Activated naive CD4-positive, alpha-beta T cell treated with anti-CD3 and anti-CD28 coated beads for 36 hours (primary cell): Measurements from ENCODE around the gene HOXD4. TPM values are rescaled to one million over a fixed set of nuclear protein-coding genes. Genes with fewer than 3 reads are reported as not detected.
A peak's percentile ranks its signal among the peaks of the same experiment; 100 is the strongest.

Experiments
- CTCF ChIA-PET: fragments of 350-600 bp; sonication (Branson Sonifier 250); formaldehyde crosslinking; loops from one replicate; lab custom pipeline; 2021; ENCODE audit warnings: antibody characterized with exemption; lab: Charles Lee
- DNase-seq: peaks from one replicate; pipeline ENCODE4 v3.0.0-alpha.2; 2020
- H3K27ac Mint-ChIP-seq: one replicate; pipeline ENCODE4 v1.8.0; 2021; ENCODE audit warnings: mild to moderate bottlenecking, mixed read lengths
- H3K27me3 Mint-ChIP-seq: one replicate; pipeline ENCODE4 v1.8.0; 2021; ENCODE audit warnings: low read depth, mixed read lengths
- H3K36me3 Mint-ChIP-seq: one replicate; pipeline ENCODE4 v1.8.0; 2021; ENCODE audit warnings: low read depth, mixed read lengths
- H3K4me1 Mint-ChIP-seq: one replicate; pipeline ENCODE4 v1.8.0; 2021; ENCODE audit warnings: low read depth, mixed read lengths
- H3K4me3 Mint-ChIP-seq: one replicate; pipeline ENCODE4 v1.8.0; 2021; ENCODE audit warnings: mild to moderate bottlenecking, moderate library complexity, mixed read lengths
- H3K9me3 Mint-ChIP-seq: one replicate; pipeline ENCODE4 v1.8.0; 2021; ENCODE audit warnings: mixed read lengths
- intact Hi-C: fragments of 100-400 bp; cut with micrococcal nuclease; formaldehyde crosslinking; loops from one replicate; pipeline ENCODE4 v1.15.1; 2023
- total RNA-seq, 2 experiments: library from RNA; stranded (reverse); gene quantifications; one replicate each; pipeline ENCODE4 v1.2.3, GENCODE V29; 2021

HOXD4 gene
- total RNA-seq, 2 experiments from 2014 or later, result not detected

GRCh38 chr2:176115883-176116813 is 35.2 kb upstream of the HOXD4 start, which contains the start of gene HOXD10:
HOXD10 (plus strand) TSS chr2:176116778; CDS start chr2:176116834, 56 bp downstream.
- H3K36me3 Mint-ChIP-seq, result peaks cover 5% of the 10 kb centered on the region
- peaks cover 92% of the 10 kb centered on the region for H3K27me3 Mint-ChIP-seq
- H3K4me3 Mint-ChIP-seq, result no peak within 1 kb of the TSS
- H3K9me3 Mint-ChIP-seq, result peaks cover 3% of the 10 kb centered on the region
- no peak within 1 kb of the TSS for H3K27ac Mint-ChIP-seq
- intact Hi-C loops, result no loop called here
- peaks cover 3% of the 10 kb centered on the region for H3K4me1 Mint-ChIP-seq
- DNase-seq, result no peak
- CTCF ChIA-PET, result interaction anchor here (2.8 kb wide), 1 partner anchor 11 kb away, joined by 9 read pairs; no protein-coding TSS in a partner anchor

DNA sequence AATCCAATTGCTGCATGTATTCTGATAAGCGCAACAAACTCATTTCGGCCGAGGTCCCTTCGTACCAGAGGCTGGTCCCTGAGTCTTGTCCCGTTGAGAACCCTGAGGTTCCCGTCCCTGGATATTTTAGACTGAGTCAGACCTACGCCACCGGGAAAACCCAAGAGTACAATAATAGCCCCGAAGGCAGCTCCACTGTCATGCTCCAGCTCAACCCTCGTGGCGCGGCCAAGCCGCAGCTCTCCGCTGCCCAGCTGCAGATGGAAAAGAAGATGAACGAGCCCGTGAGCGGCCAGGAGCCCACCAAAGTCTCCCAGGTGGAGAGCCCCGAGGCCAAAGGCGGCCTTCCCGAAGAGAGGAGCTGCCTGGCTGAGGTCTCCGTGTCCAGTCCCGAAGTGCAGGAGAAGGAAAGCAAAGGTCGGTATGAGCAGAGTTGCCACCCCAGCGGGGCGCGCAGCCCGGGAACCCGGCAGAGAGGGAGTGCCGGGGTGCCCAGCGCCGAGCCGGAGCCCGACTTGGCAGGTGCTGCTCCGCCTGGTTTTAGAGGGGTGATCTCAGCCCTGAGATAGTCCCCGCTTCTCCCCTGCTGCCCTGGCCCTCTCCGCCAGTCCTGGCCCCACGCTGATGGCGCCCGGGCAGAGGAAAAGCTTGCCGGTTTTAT is 34.1 kb upstream of the HOXD4 start:
- intact Hi-C loops, result no loop called here
- Mint-ChIP-seq H3K36me3 (peaks cover 5% of the 10 kb centered on the region), H3K4me1 (peaks cover 3% of the 10 kb centered on the region), H3K27me3 (peaks cover 85% of the 10 kb centered on the region), H3K27ac (no peak overlapping the region), H3K4me3 (no peak overlapping the region), H3K9me3 (peaks cover 3% of the 10 kb centered on the region)
- CTCF ChIA-PET, result interaction anchor here (1.2 kb wide), 1 partner anchor 9 kb away, joined by 4 read pairs; no protein-coding TSS in a partner anchor
- no peak for DNase-seq

- Mint-ChIP-seq H3K4me1 (peaks cover 4% of the 10 kb centered on the region), H3K27me3 (peaks cover 81% of the 10 kb centered on the region), H3K36me3 (peaks cover 5% of the 10 kb centered on the region), H3K4me3 (no peak overlapping the region), H3K27ac (no peak overlapping the region), H3K9me3 (peaks cover 3% of the 10 kb centered on the region)
- CTCF ChIA-PET, result interaction anchor here (1.2 kb wide), 1 partner anchor 9 kb away, joined by 4 read pairs; no protein-coding TSS in a partner anchor
- DNase-seq, result no peak
- intact Hi-C loops, result no loop called here
Observed at GRCh38 chr2:176117823-176118371, 33.5 kb upstream of the HOXD4 start.

DNA sequence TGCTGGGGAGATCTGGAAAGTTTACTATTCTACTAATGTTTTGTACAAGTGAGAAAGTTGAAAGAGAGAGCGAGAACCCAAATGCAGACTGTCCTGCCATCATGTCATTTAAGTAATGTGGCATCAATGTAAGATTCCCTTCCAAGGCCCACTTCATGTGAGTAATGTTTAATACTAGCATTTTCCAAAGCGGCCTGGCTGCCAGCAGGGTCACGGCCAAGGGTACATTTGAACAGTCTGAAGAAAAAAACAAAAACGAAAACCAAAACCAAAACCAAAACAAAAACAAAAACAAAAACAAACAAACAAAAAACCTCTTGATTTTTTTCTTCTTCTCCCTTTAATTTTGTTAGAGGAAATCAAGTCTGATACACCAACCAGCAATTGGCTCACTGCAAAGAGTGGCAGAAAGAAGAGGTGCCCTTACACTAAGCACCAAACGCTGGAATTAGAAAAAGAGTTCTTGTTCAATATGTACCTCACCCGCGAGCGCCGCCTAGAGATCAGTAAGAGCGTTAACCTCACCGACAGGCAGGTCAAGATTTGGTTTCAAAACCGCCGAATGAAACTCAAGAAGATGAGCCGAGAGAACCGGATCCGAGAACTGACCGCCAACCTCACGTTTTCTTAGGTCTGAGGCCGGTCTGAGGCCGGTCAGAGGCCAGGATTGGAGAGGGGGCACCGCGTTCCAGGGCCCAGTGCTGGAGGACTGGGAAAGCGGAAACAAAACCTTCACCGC is 32.6 kb upstream of the HOXD4 start:
- intact Hi-C loops, result no loop called here
- peak; percentile 45 for DNase-seq
- CTCF ChIA-PET, result no interaction called here

GRCh38 chr2:176120364-176121189 is 30.8 kb upstream of the HOXD4 start:
- intact Hi-C loops, result loop anchor here (2.0 to 5.0 kb wide), 3 partner anchors 14 to 42 kb away; partner anchors contain the start of gene HOXD11
- H3K36me3 Mint-ChIP-seq, result peaks cover 2% of the 10 kb centered on the region
- H3K9me3 Mint-ChIP-seq, result peaks cover 3% of the 10 kb centered on the region
- peaks cover 79% of the 10 kb centered on the region for H3K27me3 Mint-ChIP-seq
- DNase-seq, result no peak
- no peak overlapping the region for H3K27ac Mint-ChIP-seq
- CTCF ChIA-PET, result interaction anchor here (0.6 to 1.4 kb wide), 7 partner anchors 20 to 434 kb away, joined by 3 to 5 read pairs (median 4); no protein-coding TSS in a partner anchor
- H3K4me3 Mint-ChIP-seq, result no peak overlapping the region
- peaks cover 13% of the 10 kb centered on the region for H3K4me1 Mint-ChIP-seq

More for the DNA sequence above, 32.6 kb upstream of the HOXD4 start:
- H3K27me3 Mint-ChIP-seq, result peaks cover 76% of the 10 kb centered on the region
- peaks cover 5% of the 10 kb centered on the region for H3K36me3 Mint-ChIP-seq
- peaks cover 11% of the 10 kb centered on the region for H3K4me1 Mint-ChIP-seq
- no peak overlapping the region for H3K4me3 Mint-ChIP-seq
- H3K9me3 Mint-ChIP-seq, result peaks cover 3% of the 10 kb centered on the region
- no peak overlapping the region for H3K27ac Mint-ChIP-seq

- Mint-ChIP-seq H3K36me3 (peaks cover 2% of the 10 kb centered on the region), H3K4me1 (peaks cover 13% of the 10 kb centered on the region), H3K27me3 (peaks cover 79% of the 10 kb centered on the region), H3K9me3 (peaks cover 3% of the 10 kb centered on the region), H3K4me3 (no peak overlapping the region), H3K27ac (no peak overlapping the region)
- DNase-seq, result no peak
- intact Hi-C loops, result loop anchor here (2.0 to 5.0 kb wide), 3 partner anchors 15 to 41 kb away; partner anchors contain the start of gene HOXD11
- CTCF ChIA-PET, result interaction anchor here (0.6 to 1.4 kb wide), 5 partner anchors 27 to 433 kb away, joined by 3 to 4 read pairs (median 4); no protein-coding TSS in a partner anchor
Observed at GRCh38 chr2:176121190-176122051, 29.9 kb upstream of the HOXD4 start.

DNA sequence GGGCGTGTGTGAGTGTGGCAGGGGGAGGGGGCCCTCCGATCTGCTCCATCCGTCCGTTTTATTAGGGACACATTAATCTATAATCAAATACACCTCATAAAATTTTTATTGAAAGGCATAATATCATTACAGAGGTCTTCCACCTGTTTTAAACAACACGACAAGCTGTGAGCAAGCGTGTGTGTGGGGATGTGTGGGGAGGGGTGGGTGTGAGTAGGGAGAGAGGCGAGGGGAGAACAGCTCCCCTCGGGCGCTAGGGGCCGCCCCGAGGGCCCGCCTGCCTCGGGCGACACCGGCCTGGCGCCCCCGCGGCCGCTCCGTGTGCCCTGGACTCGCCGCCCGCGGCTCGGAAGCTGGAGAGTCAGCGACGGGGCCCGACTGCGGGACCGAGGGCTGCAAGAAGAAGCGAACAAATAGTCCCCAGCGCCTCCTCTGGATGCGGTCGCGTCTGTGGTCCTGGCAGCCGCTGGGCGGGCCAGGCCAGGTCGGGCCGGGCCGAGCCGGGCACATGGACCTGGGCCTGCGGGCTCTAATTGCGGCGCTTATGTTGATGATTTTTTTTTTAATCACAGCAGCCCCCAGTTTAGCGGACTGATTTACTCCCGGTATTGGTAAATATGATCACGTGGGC is 29.2 kb upstream of the HOXD4 start:
- H3K4me1 Mint-ChIP-seq, result peaks cover 13% of the 10 kb centered on the region
- peak overlapping the region; percentile 53 for H3K4me3 Mint-ChIP-seq
- DNase-seq, result no peak

DNA sequence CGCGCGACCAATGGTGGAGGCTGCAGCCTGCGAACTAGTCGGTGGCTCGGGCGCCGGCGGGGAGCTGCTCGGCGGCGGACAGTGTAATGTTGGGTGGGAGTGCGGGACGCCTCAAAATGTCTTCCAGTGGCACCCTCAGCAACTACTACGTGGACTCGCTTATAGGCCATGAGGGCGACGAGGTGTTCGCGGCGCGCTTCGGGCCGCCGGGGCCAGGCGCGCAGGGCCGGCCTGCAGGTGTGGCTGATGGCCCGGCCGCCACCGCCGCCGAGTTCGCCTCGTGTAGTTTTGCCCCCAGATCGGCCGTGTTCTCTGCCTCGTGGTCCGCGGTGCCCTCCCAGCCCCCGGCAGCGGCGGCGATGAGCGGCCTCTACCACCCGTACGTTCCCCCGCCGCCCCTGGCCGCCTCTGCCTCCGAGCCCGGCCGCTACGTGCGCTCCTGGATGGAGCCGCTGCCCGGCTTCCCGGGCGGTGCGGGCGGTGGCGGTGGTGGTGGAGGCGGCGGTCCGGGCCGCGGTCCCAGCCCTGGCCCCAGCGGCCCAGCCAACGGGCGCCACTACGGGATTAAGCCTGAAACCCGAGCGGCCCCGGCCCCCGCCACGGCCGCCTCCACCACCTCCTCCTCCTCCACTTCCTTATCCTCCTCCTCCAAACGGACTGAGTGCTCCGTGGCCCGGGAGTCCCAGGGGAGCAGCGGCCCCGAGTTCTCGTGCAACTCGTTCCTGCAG is 28.5 kb upstream of the HOXD4 start, which contains the start of gene HOXD9:
HOXD9 (plus strand) TSS at position 37 of the 728 bp plus-strand sequence; CDS start at position 87, 50 bp downstream.
- Mint-ChIP-seq H3K27ac (no peak within 1 kb of the TSS), H3K36me3 (peaks cover 2% of the 10 kb centered on the region), H3K9me3 (peaks cover 1% of the 10 kb centered on the region), H3K4me3 (peak within 1 kb of the TSS; percentile 53), H3K4me1 (peaks cover 13% of the 10 kb centered on the region), H3K27me3 (peaks cover 75% of the 10 kb centered on the region)
- intact Hi-C loops, result loop anchor here (5.0 kb wide), 2 partner anchors 36 to 39 kb away; no protein-coding TSS in a partner anchor
- peak; percentile 42 for DNase-seq
- CTCF ChIA-PET, result no interaction called here

More for the DNA sequence above, 29.2 kb upstream of the HOXD4 start:
- intact Hi-C loops, result loop anchor here (5.0 kb wide), 2 partner anchors 35 to 40 kb away; no protein-coding TSS in a partner anchor
- Mint-ChIP-seq H3K27me3 (peaks cover 78% of the 10 kb centered on the region), H3K9me3 (peaks cover 1% of the 10 kb centered on the region), H3K27ac (no peak overlapping the region), H3K36me3 (peaks cover 2% of the 10 kb centered on the region)
- CTCF ChIA-PET, result interaction anchor here (0.6 kb wide), 1 partner anchor 59 kb away, joined by 3 read pairs; no protein-coding TSS in a partner anchor

- intact Hi-C loops, result loop anchor here (5.0 kb wide), 2 partner anchors 36 to 39 kb away; no protein-coding TSS in a partner anchor
- no peak for DNase-seq
- Mint-ChIP-seq H3K27me3 (peaks cover 75% of the 10 kb centered on the region), H3K36me3 (no peaks in the 10 kb centered on the region), H3K9me3 (peaks cover 1% of the 10 kb centered on the region), H3K27ac (no peak overlapping the region), H3K4me3 (peak overlapping the region; percentile 21), H3K4me1 (peaks cover 19% of the 10 kb centered on the region)
- CTCF ChIA-PET, result interaction anchor here (0.8 kb wide), 1 partner anchor 27 kb away, joined by 3 read pairs; no protein-coding TSS in a partner anchor
Observed at GRCh38 chr2:176123411-176124109, 27.8 kb upstream of the HOXD4 start.
